Measurements from ENCODE around the gene ABCC2.

Gene ABCC2

DNA sequence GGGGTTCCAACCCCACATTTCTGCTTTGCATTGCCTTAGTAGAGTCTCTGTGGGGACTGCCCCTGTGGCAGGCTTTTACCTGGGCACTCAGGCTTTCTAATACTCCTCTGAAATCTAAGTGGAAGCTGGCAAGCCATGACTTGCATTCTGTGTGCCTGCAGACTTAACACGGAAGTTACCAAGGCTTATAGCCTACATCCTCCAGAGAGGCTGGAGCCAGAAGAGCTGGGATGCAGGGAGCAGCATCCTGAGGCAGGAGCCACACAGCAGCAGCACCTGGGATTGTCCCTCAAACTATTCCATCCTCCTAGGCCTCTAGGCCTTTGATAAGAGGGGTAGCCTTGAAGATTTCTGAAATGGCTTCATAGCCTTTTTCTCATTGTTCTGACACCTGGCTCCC, 22.1 kb upstream of the ABCC2 start:
- Histone ChIP-seq H3K4me3 (ENCODE audit: insufficient read length, low read depth) (no peak overlapping the region), H3K36me3 (ENCODE audit: insufficient read depth, insufficient read length, low read length) (peaks cover 42% of the 10 kb centered on the region), H3K4me1 (ENCODE audit: insufficient read depth, insufficient read length) (no peaks in the 10 kb centered on the region), H3K27me3 (ENCODE audit: insufficient read depth, insufficient read length) (no peaks in the 10 kb centered on the region), H3K9me3 (ENCODE audit: insufficient read depth, low read length) (no peaks in the 10 kb centered on the region), H3K9ac (ENCODE audit: insufficient read length, low read depth) (no peak overlapping the region)
- no peak for DNase-seq (ENCODE audit: low read depth, low spot score)
- TF ChIP-seq YY1 (IDR thresholded peaks at IDR 0.05; ENCODE audit: insufficient read depth, insufficient read length) (no peak), ZNF274 (IDR thresholded peaks at IDR 0.05; ENCODE audit: low read depth, low read length) (no peak), SUZ12 (IDR thresholded peaks at IDR 0.05; ENCODE audit: extremely low read depth, insufficient read depth, insufficient read length) (no peak)

DNA sequence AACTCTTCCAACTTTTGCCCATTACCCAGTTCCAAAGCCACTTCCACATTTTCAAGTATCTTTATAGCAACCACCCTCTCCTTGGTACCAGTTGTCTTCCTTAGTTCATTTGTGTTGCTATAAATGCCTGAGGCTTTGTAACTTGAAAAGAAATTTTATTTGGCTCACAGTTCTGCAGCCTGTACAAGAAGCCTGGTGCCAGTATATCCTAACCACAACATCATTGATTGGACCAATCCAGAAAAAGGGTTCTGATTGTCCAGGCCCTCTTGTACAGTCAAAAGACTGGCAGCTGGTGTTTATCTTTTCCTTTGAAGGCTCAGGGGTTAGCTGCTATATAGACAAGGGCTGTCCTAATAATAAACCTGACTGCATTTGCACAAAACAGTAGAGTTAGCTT, 21.1 kb upstream of the ABCC2 start:
- Histone ChIP-seq H3K27me3 (ENCODE audit: insufficient read depth, insufficient read length) (no peaks in the 10 kb centered on the region), H3K36me3 (ENCODE audit: insufficient read depth, insufficient read length, low read length) (peaks cover 31% of the 10 kb centered on the region), H3K4me3 (ENCODE audit: insufficient read length, low read depth) (no peak overlapping the region), H3K9me3 (ENCODE audit: insufficient read depth, low read length) (no peaks in the 10 kb centered on the region), H3K9ac (ENCODE audit: insufficient read length, low read depth) (no peak overlapping the region), H3K4me1 (ENCODE audit: insufficient read depth, insufficient read length) (no peaks in the 10 kb centered on the region)
- no peak for TF ChIP-seq YY1 (IDR thresholded peaks at IDR 0.05; ENCODE audit: insufficient read depth, insufficient read length)
- TF ChIP-seq ZNF274 (IDR thresholded peaks at IDR 0.05; ENCODE audit: low read depth, low read length), result no peak
- TF ChIP-seq SUZ12 (IDR thresholded peaks at IDR 0.05; ENCODE audit: extremely low read depth, insufficient read depth, insufficient read length), result no peak
- no peak for DNase-seq (ENCODE audit: low read depth, low spot score)

DNA sequence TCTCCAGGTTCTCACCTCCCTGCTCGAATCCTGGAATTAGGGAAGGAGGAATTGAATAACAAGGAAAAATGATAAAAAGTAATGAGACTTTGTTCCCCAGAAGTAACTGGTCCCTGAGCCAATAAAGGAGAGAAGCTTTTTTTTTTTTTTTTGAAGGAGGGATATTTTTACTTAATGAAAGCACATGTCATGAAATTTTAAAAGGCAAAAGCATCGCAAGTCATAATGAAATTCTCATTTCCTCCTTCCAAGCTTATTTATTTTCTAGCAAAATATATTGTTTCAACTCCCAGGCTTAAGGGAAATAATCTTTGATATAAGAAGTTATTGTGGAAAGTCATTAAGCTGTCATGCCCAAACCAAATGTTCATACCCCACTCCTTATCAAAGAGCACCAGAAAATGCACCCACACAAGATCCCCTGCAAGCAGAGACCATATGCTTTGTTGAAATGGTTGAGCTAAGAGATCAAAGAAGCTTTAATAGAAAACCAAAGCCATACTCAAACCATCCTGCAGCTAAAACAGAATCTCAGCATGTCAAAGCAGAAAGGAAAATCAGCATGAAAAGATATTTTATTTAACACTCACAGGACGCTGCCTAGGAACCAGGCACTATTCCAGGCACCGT, 16.7 kb upstream of the ABCC2 start:
- Histone ChIP-seq H3K9me3 (ENCODE audit: insufficient read depth, low read length) (no peaks in the 10 kb centered on the region), H3K9ac (ENCODE audit: insufficient read length, low read depth) (no peak overlapping the region), H3K4me3 (ENCODE audit: insufficient read length, low read depth) (no peak overlapping the region), H3K27me3 (ENCODE audit: insufficient read depth, insufficient read length) (no peaks in the 10 kb centered on the region), H3K36me3 (ENCODE audit: insufficient read depth, insufficient read length, low read length) (no peaks in the 10 kb centered on the region), H3K4me1 (ENCODE audit: insufficient read depth, insufficient read length) (no peaks in the 10 kb centered on the region)
- no peak for TF ChIP-seq SUZ12 (IDR thresholded peaks at IDR 0.05; ENCODE audit: extremely low read depth, insufficient read depth, insufficient read length)
- no peak for TF ChIP-seq ZNF274 (IDR thresholded peaks at IDR 0.05; ENCODE audit: low read depth, low read length)
- TF ChIP-seq YY1 (IDR thresholded peaks at IDR 0.05; ENCODE audit: insufficient read depth, insufficient read length), result no peak
- no peak for DNase-seq (ENCODE audit: low read depth, low spot score)

DNA sequence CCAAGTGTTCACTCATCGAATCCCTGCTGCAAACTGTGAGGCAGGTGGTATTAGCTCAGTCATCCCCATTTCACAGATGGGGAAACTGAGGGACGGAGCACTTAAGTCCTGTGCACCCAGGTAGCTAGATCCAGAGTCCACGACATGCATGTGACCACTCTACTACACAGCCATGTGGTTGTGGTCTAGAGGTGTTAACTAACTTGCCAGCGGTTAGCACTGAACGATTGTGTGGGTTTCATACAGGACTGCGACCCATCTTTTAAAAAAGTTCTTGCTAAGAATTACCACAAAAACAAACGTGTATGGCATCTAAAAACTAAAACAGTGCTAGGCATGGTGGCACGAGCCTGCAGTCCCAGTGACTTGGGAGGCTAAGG, 16.1 kb upstream of the ABCC2 start:
- Histone ChIP-seq H3K9me3 (ENCODE audit: insufficient read depth, low read length) (no peaks in the 10 kb centered on the region), H3K27me3 (ENCODE audit: insufficient read depth, insufficient read length) (no peaks in the 10 kb centered on the region), H3K9ac (ENCODE audit: insufficient read length, low read depth) (no peak overlapping the region), H3K4me1 (ENCODE audit: insufficient read depth, insufficient read length) (no peaks in the 10 kb centered on the region), H3K4me3 (ENCODE audit: insufficient read length, low read depth) (no peak overlapping the region), H3K36me3 (ENCODE audit: insufficient read depth, insufficient read length, low read length) (no peaks in the 10 kb centered on the region)
- TF ChIP-seq YY1 (IDR thresholded peaks at IDR 0.05; ENCODE audit: insufficient read depth, insufficient read length) (no peak), ZNF274 (IDR thresholded peaks at IDR 0.05; ENCODE audit: low read depth, low read length) (no peak), SUZ12 (IDR thresholded peaks at IDR 0.05; ENCODE audit: extremely low read depth, insufficient read depth, insufficient read length) (no peak)
- DNase-seq (ENCODE audit: low read depth, low spot score), result no peak

DNA sequence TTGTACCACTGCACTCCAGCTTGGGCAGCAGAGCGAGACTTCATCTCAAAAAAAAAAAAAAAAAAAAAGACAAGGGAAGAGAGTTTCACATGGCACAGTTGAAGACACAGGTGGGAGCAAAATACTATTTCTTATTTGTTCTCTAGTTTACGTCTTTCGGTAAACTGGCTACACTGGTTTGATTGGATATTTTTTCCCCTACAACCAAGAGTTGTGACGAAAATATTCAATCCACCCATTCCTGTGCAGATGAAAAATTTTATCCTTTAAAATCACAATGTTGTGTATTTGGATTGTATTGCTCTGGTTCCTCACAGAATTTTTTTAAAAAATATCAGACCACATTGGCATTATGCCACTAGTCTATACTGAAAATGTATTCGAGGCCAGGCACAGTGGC, 14.5 kb upstream of the ABCC2 start:
- H3K4me1 ChIP-seq (ENCODE audit: insufficient read depth, insufficient read length), result no peaks in the 10 kb centered on the region
- no peaks in the 10 kb centered on the region for H3K36me3 ChIP-seq (ENCODE audit: insufficient read depth, insufficient read length, low read length)
- TF ChIP-seq YY1 (IDR thresholded peaks at IDR 0.05; ENCODE audit: insufficient read depth, insufficient read length) (no peak), SUZ12 (IDR thresholded peaks at IDR 0.05; ENCODE audit: extremely low read depth, insufficient read depth, insufficient read length) (no peak), ZNF274 (IDR thresholded peaks at IDR 0.05; ENCODE audit: low read depth, low read length) (no peak)
- no peak for DNase-seq (ENCODE audit: low read depth, low spot score)
- H3K4me3 ChIP-seq (ENCODE audit: insufficient read length, low read depth), result no peak overlapping the region
- no peaks in the 10 kb centered on the region for H3K27me3 ChIP-seq (ENCODE audit: insufficient read depth, insufficient read length)
- no peaks in the 10 kb centered on the region for H3K9me3 ChIP-seq (ENCODE audit: insufficient read depth, low read length)
- no peak overlapping the region for H3K9ac ChIP-seq (ENCODE audit: insufficient read length, low read depth)

DNA sequence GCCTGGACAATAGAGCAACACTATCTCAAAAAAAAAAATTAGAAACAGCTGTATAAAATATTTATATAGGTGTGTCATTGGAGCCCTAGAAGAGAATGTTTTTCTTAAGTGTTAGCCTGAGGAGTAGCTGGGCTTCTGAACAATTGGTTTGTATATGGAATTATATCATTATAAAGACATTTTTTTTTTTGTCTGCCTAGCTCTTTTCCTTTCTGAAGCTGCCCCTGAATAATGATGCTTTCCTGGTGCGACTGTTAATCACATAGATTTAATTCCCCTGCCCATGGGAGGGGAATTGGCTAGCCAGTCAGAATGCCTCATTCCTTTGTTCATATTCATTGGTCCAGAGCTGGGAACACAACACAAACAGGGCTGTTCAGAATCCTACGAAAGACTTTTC, 13.9 kb upstream of the ABCC2 start:
- DNase-seq (ENCODE audit: low read depth, low spot score), result no peak
- Histone ChIP-seq H3K9me3 (ENCODE audit: insufficient read depth, low read length) (no peaks in the 10 kb centered on the region), H3K4me1 (ENCODE audit: insufficient read depth, insufficient read length) (no peaks in the 10 kb centered on the region), H3K27me3 (ENCODE audit: insufficient read depth, insufficient read length) (no peaks in the 10 kb centered on the region), H3K4me3 (ENCODE audit: insufficient read length, low read depth) (no peak overlapping the region), H3K36me3 (ENCODE audit: insufficient read depth, insufficient read length, low read length) (no peaks in the 10 kb centered on the region), H3K9ac (ENCODE audit: insufficient read length, low read depth) (no peak overlapping the region)
- TF ChIP-seq ZNF274 (IDR thresholded peaks at IDR 0.05; ENCODE audit: low read depth, low read length), result no peak
- TF ChIP-seq YY1 (IDR thresholded peaks at IDR 0.05; ENCODE audit: insufficient read depth, insufficient read length), result no peak
- TF ChIP-seq SUZ12 (IDR thresholded peaks at IDR 0.05; ENCODE audit: extremely low read depth, insufficient read depth, insufficient read length), result no peak

DNA sequence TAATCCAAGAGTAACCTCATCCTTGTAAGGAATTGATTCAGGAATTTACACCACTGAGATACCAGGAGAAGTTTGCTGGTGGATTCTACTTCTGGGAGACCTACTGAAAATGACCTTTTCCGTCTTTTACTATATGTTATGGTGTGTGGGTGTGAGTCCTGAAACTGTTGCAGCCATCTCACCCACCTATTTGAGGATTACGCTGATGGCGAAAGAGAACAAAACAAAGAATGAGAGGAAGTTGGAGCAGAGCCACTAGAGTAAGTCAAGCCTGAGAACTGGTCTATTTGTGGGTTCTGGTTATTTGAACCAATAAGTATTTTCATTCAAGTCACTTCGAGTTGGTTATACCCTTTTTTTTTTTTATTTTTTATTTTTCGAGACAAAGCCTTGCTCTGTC, 12.7 kb upstream of the ABCC2 start:
- Histone ChIP-seq H3K9me3 (ENCODE audit: insufficient read depth, low read length) (no peaks in the 10 kb centered on the region), H3K9ac (ENCODE audit: insufficient read length, low read depth) (no peak overlapping the region), H3K4me1 (ENCODE audit: insufficient read depth, insufficient read length) (no peaks in the 10 kb centered on the region), H3K27me3 (ENCODE audit: insufficient read depth, insufficient read length) (no peaks in the 10 kb centered on the region), H3K4me3 (ENCODE audit: insufficient read length, low read depth) (no peak overlapping the region), H3K36me3 (ENCODE audit: insufficient read depth, insufficient read length, low read length) (no peaks in the 10 kb centered on the region)
- DNase-seq (ENCODE audit: low read depth, low spot score), result no peak
- TF ChIP-seq SUZ12 (IDR thresholded peaks at IDR 0.05; ENCODE audit: extremely low read depth, insufficient read depth, insufficient read length), result no peak

Data from NT2/D1 (cell line).